DMS153 treated with DMSO at 0.1 percent for 48 hours (cell line): Measurements from ENCODE around the gene CNGB1.
"Not testable (repeated sequence)": the region's sequence is repeated elsewhere in the genome, so short reads cannot be mapped to it uniquely, and the experiment has no call there.

Experiments used
- DNase-seq: peaks from one replicate; lab custom pipeline; 2025; ENCODE audit not compliant: unreplicated experiment; lab: John Stamatoyannopoulos, UW

CNGB1 gene

DNA sequence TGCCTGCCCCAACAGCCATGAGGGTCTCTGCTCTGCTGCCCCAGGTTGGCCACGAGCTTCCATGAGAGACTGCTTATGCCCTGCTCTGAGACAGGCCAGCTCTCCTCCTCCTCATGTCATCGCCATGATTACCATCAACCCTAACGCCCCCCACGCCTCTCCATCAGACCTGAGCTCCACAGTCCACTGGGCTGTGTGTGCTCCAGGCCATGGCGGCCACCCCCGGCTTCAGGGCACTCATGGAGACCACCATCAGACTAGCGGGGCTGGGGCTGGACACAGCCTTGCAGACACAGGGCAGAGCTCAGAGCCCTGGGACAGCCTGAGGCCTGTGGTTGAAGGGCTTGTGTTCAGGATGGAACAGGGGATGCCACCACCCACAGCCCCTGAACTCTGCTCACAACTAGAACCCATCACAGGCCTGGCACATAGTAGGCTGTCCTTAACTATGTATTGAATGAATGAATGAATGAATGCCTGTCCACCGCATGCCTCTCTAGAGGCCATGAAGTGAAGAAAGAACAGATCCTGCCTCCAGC lies 14.6 kb downstream of the CNGB1 start:
- DNase-seq = no peak

DNA sequence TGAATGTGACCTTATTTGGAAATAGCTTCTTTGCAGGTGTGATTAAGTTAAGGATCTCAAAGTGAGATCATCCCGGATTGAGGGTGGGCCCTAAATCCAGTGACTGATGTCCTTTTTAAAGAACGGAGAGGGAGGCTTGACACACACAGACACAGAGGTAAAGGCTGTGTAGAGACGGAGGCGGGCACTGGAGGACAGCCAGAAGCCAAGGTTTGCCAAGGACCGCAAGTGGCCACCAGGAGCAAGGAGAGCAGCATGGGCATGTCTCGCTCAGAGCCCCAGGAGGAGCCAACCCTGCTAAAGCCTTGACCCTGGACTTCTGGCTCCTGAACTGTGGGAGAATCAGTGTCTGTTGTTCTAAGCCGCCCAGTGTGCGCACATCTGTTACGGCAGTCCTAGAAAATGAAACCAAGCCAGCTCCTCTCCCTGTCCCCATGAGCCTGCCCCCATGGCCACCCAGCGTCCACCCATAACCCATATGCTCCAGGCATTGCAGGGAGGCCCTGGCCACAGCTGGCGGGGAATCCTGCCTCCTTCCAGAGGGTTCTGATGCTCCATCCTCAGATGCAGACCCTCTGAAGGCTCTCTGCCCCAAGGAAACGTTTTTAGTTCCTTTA lies 15.2 kb downstream of the CNGB1 start:
- no peak for DNase-seq

DNA sequence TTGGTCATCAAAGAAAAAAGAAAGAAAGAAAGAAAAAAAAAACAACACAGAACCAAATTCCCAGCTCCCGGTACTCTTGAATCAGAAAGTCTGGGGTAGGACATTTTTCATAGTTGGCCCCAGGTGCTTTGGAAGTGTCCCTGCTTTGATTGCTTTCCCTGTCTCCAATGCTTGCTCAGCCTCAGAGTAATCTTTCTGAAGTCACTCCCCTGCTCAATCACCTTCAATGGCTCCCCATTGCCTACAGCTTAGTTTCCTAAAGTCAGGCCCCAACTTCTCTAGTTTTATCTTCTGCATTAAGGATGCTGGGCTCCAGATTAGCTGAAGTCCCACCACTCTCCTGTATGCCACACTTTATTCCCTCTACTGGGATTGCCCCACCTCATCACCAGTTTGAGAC lies 17.1 kb downstream of the CNGB1 start:
- no peak for DNase-seq

DNA sequence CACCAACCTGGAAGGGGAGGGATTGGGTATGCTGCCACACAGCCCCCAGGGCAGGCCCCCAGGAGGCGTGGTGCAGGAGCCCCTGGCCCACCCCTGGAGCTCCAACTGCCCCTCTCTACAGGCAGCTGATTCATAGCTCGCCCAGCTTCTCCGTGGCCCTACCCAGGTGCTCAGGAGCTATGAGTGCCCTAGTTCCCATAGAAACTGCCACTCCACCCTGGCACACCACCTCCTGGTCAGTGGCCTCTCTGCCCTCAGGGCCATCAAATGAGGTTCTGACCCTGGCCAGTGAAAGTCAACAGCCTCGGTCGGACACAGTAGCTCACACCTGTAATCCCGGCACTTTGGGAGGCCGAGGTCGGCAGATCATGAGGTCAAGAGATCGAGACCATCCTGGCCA lies 18.0 kb downstream of the CNGB1 start:
- DNase-seq = no peak

DNA sequence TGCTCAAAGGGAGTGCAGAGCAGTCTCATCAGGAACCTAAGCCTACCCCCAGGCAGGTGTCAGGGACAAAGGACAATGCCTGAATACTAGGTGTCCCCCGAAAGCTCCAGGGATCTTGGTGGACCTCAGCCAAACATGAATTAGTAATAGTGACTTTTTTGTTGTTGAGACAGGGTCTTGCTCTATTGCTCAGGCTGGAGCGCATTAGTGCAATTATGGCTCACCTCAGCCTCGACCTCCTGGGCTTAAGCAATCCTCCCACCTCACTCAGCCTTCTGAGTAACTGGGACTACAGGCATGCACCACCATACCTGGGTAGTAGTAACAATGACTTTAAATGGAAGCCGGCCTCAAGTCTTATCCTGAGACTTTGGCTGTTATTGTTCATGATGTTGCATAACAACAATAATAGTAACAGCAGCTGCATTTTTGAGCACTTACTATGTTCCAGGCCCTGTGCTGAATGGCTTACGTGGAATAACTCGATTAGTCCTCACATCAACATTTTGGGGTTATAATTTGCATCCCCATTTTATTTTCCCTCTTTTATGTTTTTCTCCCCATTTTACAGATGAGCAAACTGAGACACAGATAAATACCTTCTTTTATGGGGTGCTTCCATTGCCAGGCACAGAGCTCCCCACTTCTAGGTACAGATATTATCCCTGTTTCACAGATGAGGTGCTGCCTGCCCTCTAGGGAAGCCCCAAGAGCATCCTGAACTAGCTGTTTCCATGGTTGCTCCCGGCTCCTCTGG lies 19.5 kb downstream of the CNGB1 start:
- no peak for DNase-seq

DNA sequence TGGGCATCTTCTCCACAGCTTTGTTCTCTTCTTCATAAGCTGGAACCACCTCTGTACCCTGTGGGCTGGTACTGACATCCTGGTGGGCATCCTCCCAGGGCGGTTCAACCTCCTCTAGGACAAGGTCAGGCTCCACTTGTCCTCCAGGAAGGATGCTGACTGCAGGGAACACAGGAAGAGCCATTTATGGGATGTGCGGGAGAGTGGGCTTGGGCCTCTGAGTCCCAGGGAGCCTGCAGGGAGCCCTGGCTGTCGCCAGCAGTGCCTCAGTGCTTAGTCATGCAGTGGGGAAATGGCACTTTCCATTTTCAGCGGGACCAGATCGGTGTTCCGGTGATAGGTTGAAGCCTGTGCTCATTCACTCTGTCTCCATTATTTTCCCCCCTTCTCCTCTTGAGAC lies 20.5 kb downstream of the CNGB1 start:
- DNase-seq = no peak

DNA sequence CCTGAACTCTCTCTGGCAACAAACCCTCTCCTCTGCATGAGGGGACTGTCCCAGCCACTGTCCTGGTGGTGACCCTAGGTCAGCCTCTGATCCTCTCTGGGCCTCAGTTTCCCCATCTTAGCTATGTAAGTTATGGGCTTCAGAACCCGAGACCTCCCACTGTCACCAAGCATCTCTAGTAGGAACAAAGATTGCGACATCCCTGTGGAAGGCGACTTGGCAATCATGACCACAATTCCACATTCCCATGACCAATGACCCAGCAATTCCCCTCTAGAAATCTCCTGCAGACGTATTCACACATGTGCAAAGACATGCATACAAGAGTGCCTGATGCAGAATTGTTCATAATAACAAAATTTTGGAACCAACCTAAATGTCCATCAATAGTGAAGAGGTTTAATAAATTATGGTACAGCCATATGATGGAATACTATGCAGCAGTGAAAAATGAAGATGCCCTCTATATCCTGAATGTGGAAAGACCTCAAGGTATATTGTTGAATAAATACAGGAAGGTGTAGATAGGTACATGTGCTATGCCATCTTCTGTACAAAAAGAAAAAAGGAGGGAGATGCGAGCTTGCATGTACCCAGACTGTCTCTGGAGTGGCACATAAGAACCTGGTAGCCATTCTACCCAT lies 21.2 kb downstream of the CNGB1 start:
- DNase-seq = no peak

DNA sequence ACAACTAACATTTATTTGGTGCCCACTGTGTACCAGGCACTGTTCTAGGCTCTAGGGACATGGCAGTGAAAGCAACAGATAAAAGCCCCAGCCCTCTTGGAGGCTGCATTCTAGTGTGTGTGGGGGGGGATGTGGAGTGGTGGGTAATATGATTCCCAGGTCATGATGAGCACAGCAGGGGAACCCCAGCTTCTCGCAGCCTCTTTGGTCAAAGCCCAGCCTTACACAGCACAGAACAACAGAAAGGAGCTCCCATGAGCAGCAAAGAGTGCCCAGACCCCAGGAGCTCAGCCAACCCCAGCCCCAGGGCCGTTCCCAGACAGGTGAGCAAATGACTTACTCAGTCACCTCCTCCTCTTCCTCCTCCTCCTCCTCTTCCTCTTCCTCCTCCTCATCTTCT lies 21.9 kb downstream of the CNGB1 start:
- no peak for DNase-seq

DNA sequence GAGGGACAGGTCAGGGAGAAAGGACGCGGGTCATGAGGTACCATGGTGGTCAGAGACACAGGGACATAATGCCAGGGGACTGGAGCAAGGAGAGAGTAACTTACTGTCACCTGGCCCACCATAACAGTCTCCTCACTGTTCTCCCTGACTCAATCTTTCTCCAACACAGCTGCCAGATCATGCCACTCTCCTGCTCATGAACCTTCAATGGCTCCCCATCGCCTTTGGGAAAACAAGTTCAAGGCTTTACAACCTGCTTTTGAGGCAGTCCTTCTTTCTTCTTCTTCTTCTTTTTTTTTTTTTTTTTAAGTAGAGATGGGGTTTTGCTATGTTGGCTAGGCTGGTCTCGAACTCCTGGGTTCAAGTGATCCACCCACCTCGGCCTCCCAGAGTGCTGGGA lies 22.9 kb downstream of the CNGB1 start:
- DNase-seq = no peak

DNA sequence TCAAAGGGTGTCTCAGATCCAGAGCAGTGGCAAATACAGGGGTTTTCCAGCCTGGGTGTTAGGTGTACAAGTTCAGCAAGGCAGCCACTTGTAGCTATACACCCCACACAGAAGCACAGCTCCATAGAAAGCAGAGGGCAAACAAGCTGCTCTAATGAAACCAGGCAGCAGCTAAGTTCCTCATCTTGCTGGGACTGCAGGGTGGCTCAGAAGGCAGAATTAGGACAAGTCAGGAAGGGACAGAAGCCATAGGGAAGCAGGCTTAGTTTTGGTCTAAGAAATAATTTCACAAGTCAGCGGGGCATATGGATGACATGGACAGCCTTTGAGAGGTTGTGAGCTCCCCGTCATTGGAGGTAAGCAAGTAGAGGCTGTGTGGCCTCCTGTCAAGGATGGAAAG lies 23.7 kb downstream of the CNGB1 start:
- no peak for DNase-seq

DNA sequence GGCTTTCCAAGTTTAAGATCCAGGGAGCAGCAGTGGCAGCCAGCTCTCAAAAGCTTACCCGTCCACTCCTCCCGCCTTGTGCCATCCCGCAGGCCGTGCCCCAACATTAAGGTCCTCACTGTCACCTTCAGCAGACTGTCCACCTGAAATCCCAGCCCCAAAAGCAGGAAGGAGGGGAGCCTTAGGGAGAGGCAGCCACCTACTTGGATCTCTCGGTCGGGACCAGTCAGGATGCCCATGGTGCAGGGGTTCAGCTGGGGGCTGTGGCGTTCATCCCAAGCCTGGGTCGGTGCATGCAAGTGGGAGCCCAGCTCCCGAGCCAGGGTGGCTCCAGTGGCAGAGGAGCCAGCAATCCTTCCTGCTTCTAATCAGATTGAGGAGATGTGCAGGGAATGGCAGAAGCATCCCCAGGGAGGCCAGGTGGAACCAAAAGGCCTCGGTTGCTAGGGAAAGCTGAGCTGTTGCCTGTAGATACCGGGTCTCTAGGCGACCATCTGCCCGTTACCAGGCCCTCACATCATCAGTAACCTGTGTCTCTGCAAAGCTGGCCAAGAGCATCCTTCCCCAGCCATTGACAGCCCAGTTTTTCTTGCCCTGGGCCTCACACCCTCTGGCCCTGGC lies 24.6 kb downstream of the CNGB1 start:
- peak; percentile 9 for DNase-seq

DNA sequence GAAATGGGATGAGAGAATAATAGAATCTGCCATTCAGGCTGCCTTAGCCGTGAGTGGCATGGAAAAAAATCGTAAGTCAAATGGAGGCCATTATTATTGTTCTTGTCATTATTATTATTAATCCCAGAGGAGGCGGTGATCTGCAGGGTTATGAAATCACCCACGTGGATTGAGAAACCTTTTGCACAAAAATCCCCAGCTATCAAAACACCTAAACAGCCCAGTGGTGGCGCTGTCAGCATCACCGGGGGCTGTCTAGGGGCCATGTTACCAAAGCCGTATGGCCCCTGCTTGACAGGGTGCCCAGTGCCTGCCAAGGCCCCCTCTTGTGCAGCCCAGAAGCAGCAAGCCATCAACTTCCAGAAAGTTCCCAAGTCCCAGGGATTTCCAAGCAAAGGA lies 25.2 kb downstream of the CNGB1 start:
- no peak for DNase-seq

DNA sequence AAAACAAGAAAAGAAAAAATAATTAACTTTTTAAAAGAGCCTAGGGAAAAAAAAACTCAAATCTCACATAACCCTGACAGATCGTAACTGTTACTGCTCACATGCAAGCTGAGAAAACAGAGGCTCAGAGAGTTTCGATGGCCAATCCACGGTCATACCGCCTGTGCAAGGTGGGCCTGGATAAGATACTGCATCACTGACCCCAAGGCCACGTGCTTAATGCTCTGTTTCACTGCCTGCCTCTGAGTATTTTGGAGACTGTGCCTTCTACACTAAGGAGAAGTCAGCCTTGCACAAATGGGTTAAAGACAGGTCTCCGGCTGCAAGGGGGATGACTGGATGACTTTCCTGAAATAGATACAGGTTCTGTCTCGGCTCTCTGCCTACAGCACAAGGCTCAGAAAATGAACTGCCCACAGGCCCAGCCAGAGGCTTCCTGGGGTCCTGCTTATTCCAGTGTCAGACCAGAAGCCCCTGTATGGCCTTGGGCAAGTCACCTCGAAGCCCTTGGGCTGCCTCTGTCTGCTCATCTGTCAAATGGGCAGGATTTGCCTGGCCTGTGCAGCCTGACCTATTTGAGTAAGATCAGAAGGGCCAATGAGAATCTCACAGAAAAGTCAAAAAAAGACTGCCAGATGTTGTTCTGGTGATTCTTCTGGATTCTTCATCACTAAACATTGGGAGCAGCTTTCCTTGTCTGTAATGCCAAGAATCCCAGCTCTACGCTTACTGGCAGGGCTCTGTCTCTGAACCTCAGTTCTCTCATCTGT lies 25.8 kb downstream of the CNGB1 start:
- DNase-seq = no peak

DNA sequence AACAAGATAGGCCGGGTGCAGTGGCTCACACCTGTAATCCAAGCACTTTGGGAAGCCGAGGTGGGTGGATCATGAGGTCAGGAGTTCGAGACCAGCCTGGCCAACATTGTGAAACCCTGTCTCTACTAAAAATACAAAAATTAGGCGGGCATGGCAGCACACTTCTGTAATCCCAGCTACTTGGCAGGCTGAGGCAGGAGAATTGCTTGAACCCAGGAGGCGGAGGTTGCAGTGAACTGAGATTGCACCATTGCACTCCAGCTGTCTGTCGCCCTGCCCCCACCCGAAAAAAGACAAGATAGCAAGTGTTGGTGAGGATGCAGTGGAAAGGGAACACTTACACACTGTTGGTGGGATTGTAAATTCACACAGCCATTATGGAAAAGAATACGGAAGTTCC lies 27.5 kb downstream of the CNGB1 start:
- not testable (repeated sequence) for DNase-seq

DNA sequence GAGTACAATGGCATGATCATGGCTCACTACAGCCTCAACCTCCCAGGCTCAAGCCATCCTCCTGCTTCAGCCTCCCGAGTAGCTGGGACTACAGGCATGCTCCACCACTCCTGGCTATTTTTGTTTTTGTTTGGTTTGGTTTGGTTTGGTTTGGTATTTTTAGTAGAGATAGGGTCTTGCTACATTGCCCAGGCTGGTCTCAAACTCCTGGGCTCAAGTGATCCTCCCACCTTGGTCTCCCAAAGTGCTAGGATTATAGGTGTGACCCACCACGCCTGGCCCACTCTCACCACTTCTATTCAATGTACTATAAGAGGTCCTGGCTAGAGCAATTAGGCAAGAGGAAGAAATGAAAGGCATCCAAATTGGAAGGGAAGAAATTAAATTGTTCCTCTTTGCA lies 29.0 kb downstream of the CNGB1 start:
- DNase-seq = not testable (repeated sequence)

DNA sequence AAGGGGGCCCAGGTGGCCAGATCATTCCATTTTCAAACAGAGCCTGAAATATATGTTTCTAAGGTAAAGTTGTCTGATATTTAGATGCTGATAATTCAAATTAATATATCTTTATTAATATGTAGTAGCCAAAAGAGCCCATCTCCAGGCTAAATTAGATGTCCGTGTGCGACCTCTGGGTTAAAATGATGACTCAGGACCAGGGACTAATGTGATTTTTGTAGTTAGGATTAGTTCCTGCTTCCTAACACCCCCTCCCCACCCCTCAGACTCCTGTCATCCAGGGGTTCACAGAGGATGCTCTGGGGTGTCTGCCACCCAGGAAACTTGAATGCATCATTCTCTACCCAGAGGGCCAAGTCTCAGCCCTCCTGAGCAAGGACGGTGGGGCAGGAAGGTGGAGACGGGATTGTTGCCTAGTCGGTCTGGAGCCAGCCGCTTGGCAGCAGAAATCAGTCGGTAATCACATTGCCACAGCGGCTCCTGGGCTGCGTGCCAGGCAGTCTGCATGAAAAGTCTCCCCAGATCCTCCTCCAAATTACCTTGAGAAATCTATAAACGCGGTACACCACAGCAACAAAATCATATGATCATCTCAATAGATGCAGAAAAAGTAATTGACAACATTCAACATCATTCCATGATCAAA lies 29.8 kb downstream of the CNGB1 start:
- DNase-seq = peak; percentile 27

DNA sequence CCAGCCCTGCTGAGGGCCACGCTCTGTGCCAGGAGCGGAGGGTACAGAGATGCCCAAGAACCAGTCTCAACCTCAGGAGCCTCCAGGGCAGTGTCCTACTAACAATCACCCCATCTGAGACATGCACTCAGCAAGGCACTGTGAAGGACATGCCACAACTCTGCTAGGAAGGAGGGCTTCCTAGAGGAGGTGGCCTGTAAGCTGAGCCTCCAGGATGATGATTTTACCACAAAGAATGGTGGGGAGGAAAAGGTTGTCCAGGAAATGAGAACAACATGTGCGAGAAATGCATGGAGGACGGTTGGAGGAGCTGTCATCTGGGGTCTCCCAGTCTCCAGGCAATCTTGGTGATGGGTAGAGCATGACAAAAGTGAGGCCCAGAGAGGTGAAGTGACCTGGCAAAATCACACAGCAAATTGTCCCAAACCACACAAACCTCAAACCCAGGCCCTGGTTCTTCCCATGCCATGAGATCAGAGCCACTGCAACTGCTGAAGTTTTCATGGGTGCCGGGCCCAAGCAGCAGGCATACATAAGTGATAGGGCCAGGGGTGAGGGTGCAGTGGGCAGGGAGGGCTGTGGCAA lies 30.5 kb downstream of the CNGB1 start:
- no peak for DNase-seq

DNA sequence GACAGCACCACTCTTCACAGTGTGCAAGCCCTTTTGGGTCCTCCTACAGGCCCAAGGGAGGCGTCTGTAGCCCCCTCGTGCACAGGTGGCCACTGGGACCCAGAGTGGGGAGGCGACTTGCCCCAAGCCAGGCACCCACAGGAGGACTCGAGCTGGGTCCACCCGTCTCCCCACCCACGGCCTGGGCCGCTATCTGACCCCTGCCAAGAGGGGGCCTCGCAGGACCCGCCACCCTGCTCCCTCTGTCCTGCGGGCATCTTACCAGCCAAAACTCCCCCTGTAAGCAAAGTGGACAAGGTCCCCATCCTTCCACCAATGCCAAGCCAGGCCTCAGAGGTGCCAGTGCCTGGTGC lies 31.1 kb downstream of the CNGB1 start:
- DNase-seq = no peak

DNA sequence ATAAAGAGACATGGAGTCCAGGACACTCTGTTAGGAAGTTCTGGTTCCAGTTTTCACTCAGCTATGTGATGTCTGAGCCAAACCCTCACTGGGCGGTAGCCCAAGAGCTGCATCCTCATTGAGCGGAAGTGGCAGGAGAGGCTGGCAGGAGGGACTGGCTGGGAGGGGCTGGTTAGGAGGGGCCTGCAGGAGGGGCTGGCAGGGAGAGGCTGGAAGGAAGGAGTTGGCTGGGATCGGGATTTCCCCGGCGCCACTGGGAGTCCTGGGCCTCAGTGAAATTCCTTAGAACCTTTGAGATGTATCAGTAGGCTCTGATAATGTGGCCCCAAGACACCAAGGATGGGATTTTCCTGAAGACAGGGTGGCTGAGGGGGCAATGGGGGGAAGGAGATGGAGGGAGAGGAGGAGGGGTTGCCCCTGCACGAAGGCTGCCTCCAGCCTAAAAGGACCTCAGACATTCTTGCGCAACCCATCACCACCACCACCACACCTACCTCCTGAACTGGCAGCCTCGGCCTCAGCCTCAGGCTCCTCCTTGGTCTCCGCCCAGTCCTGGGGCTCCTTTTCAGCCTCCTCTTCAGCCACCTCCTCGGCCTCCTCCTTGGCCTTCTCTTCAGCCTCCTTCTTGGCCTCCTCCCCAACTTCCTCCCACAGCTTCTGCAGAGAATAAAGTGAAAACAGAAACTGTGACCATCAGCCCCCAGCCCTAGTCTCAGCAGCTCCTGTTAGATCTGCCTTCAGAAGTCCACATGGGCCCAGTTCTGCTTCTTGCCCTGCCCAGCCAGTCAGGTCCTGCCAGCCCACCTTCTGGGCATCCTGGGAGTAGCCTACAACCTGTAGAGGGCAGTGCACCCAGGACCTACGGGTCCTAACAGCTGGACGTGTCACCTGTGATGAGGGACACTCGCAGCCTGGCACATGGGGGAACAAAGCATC lies 31.7 kb downstream of the CNGB1 start:
- DNase-seq = no peak
